H1 (cell line): ENCODE measurements around the gene RER1. TPM values are rescaled to one million over a fixed set of nuclear protein-coding genes. Genes with fewer than 3 reads are reported as not detected.

ENCODE experiments used
- CTCF ChIA-PET: fragments of 300-600 bp; sonication (Branson Sonifier 250); formaldehyde crosslinking; loops from one replicate; lab custom pipeline; 2021; ENCODE audit not compliant: partially characterized antibody; lab: Charles Lee
- POLR2A ChIA-PET: fragments of 300-600 bp; sonication (Branson Sonifier 250); formaldehyde crosslinking; loops from one replicate; lab custom pipeline; 2021; ENCODE audit warnings: inconsistent platforms; ENCODE audit not compliant: partially characterized antibody; lab: Charles Lee
- DNase-seq, 2 experiments: peaks; one replicate each; pipeline versions ENCODE4 v3.0.0 to v3.0.0-alpha.2; 2010 to 2022; ENCODE audit warnings: low spot score in 2 of 2, low read depth in 1 of 2, mixed read lengths in 1 of 2
- FAIRE-seq: peaks from 2 replicates; lab custom pipeline; 2011; peaks lifted over from hg19 to GRCh38; lab: Jason Lieb, UNC
- H2AFZ ChIP-seq: 2 replicates; pipeline ENCODE4 v1.8.1; 2012; ENCODE audit warnings: low read length, inconsistent platforms
- H2AK5ac ChIP-seq: 2 replicates; pipeline ENCODE4 v1.6.1; 2013; ENCODE audit warnings: low read depth, low read length
- H2BK120ac ChIP-seq: replicated peaks from 2 replicates; pipeline ENCODE3; 2013; ENCODE audit warnings: low read depth, low read length, inconsistent platforms
- H2BK12ac ChIP-seq: 2 replicates; pipeline ENCODE4 v1.6.1; 2013; ENCODE audit warnings: low read depth, low read length
- H2BK15ac ChIP-seq: 2 replicates; pipeline ENCODE4 v1.6.1; 2013; ENCODE audit warnings: low read length
- H2BK20ac ChIP-seq: 2 replicates; pipeline ENCODE4 v1.6.1; 2013; ENCODE audit warnings: low read length
- H2BK5ac ChIP-seq: 2 replicates; pipeline ENCODE4 v1.6.1; 2013; ENCODE audit warnings: low read depth, low read length
- H3K14ac ChIP-seq: 2 replicates; pipeline ENCODE4 v1.6.1; 2013; ENCODE audit warnings: inconsistent platforms; ENCODE audit not compliant: insufficient read length
- H3K18ac ChIP-seq: 2 replicates; pipeline ENCODE4 v1.6.1; 2013; ENCODE audit warnings: low read length; ENCODE audit errors: extremely low read depth
- H3K23ac ChIP-seq: 2 replicates; pipeline ENCODE4 v1.6.1; 2013; ENCODE audit warnings: inconsistent platforms; ENCODE audit not compliant: insufficient read length
- H3K23me2 ChIP-seq: 2 replicates; pipeline ENCODE4 v1.6.1; 2013; ENCODE audit warnings: low read depth, low read length
- H3K27ac ChIP-seq: 2 replicates; pipeline ENCODE4 v1.6.1; 2011; ENCODE audit warnings: low read depth, low read length, inconsistent platforms
- H3K27me3 ChIP-seq, 4 experiments: replicated peaks in 1 of 4; 1 replicate in 1 of 4; 2 replicates in 3 of 4; pipeline versions ENCODE4 v1.6.1 to v1.8.1; 2011 to 2013; ENCODE audit warnings: low read length in 3 of 4, mild to moderate bottlenecking in 3 of 4, inconsistent platforms in 2 of 4, mixed read lengths in 2 of 4, moderate library complexity in 1 of 4; ENCODE audit not compliant: control insufficient read depth in 3 of 4, insufficient read depth in 3 of 4; ENCODE audit errors: extremely low read depth in 1 of 4
- H3K36me3 ChIP-seq, 4 experiments: 2 replicates each; pipeline versions ENCODE4 v1.6.1 to v1.8.1; 2011 to 2013; ENCODE audit warnings: mild to moderate bottlenecking in 4 of 4, low read length in 3 of 4, moderate library complexity in 2 of 4, control low read depth in 1 of 4, inconsistent platforms in 1 of 4; ENCODE audit not compliant: insufficient read depth in 4 of 4, control insufficient read depth in 2 of 4
- H3K4ac ChIP-seq: replicated peaks from 2 replicates; pipeline ENCODE3; 2013; ENCODE audit warnings: low read length, low read depth, mixed read lengths, inconsistent platforms; ENCODE audit not compliant: insufficient read length
- H3K4me1 ChIP-seq, 4 experiments: replicated peaks in 1 of 4; 1 replicate in 1 of 4; 2 replicates in 3 of 4; pipeline versions ENCODE4 v1.6.1 to v1.8.1; 2011 to 2013; ENCODE audit warnings: low read length in 3 of 4, inconsistent platforms in 2 of 4, mixed read lengths in 1 of 4; ENCODE audit not compliant: insufficient read depth in 4 of 4, control insufficient read depth in 3 of 4
- H3K4me2 ChIP-seq, 2 experiments: 2 replicates each; pipeline versions ENCODE4 v1.6.1 to v1.8.1; 2011 to 2013; ENCODE audit warnings: low read depth in 2 of 2, low read length in 2 of 2, control low read depth in 1 of 2, inconsistent platforms in 1 of 2, mild to moderate bottlenecking in 1 of 2; ENCODE audit not compliant: insufficient read depth in 1 of 2
- H3K4me3 ChIP-seq, 4 experiments: fragments of 200-600, 300-600 bp in 1 of 4; sonication (generic), shearing (Covaris generic), sonication (Bioruptor Twin) in 1 of 4; 2 replicates each; pipeline versions ENCODE4 v1.5.1 to v1.8.1; 2011 to 2016; ENCODE audit warnings: low read length in 4 of 4, low read depth in 3 of 4, control low read depth in 2 of 4, inconsistent platforms in 2 of 4, mild to moderate bottlenecking in 2 of 4, mixed read lengths in 1 of 4, moderate library complexity in 1 of 4; ENCODE audit not compliant: insufficient read depth in 2 of 4; ENCODE audit errors: extremely low read depth in 1 of 4
- H3K56ac ChIP-seq: replicated peaks from 2 replicates; pipeline ENCODE3; 2013; ENCODE audit warnings: low read depth, mild to moderate bottlenecking, mixed read lengths, low read length, inconsistent platforms; ENCODE audit not compliant: insufficient read length
- H3K79me1 ChIP-seq: 2 replicates; pipeline ENCODE4 v1.6.1; 2013; ENCODE audit warnings: low read depth, low read length, control low read depth
- H3K79me2 ChIP-seq, 2 experiments: 2 replicates each; pipeline versions ENCODE4 v1.6.1 to v1.8.1; 2012 to 2013; ENCODE audit warnings: low read length in 2 of 2, mild to moderate bottlenecking in 2 of 2, inconsistent platforms in 1 of 2; ENCODE audit not compliant: insufficient read depth in 2 of 2, control insufficient read depth in 1 of 2
- H3K9ac ChIP-seq, 4 experiments: replicated peaks in 1 of 4; 1 replicate in 1 of 4; 2 replicates in 3 of 4; pipeline versions ENCODE4 v1.6.1 to v1.8.1; 2011 to 2013; ENCODE audit warnings: low read depth in 3 of 4, low read length in 3 of 4, control low read depth in 2 of 4, mild to moderate bottlenecking in 2 of 4, moderate library complexity in 2 of 4, inconsistent platforms in 1 of 4; ENCODE audit errors: extremely low read depth in 1 of 4
- H3K9me3 ChIP-seq, 2 experiments: 2 replicates each; pipeline versions ENCODE4 v1.6.1 to v1.8.1; 2012 to 2013; ENCODE audit warnings: mild to moderate bottlenecking in 2 of 2, moderate library complexity in 2 of 2, control low read depth in 1 of 2, inconsistent platforms in 1 of 2, low read depth in 1 of 2, low read length in 1 of 2, mixed read lengths in 1 of 2; ENCODE audit not compliant: insufficient read depth in 2 of 2
- H4K20me1 ChIP-seq, 2 experiments: replicated peaks in 1 of 2; 2 replicates each; pipeline versions ENCODE3 to v1.8.1; 2011 to 2013; ENCODE audit warnings: inconsistent platforms in 2 of 2, low read length in 2 of 2, mild to moderate bottlenecking in 1 of 2; ENCODE audit not compliant: insufficient read depth in 2 of 2, control insufficient read depth in 1 of 2
- H4K5ac ChIP-seq: 2 replicates; pipeline ENCODE4 v1.6.1; 2013; ENCODE audit warnings: low read length, low read depth, mixed read lengths, inconsistent platforms; ENCODE audit not compliant: insufficient read length
- H4K8ac ChIP-seq: 2 replicates; pipeline ENCODE4 v1.8.0; 2013; ENCODE audit warnings: mild to moderate bottlenecking, moderate library complexity, low read length, inconsistent platforms; ENCODE audit not compliant: insufficient read depth; ENCODE audit errors: extremely low read depth
- H4K91ac ChIP-seq: replicated peaks from 2 replicates; pipeline ENCODE3; 2013; ENCODE audit warnings: low read length, mixed read lengths, inconsistent platforms; ENCODE audit not compliant: insufficient read length
- BCL11A ChIP-seq, 2 experiments: IDR thresholded peaks; one replicate each; pipeline ENCODE4 v1.6.1; 2011; ENCODE audit warnings: low read depth in 2 of 2, low read length in 2 of 2, mild to moderate bottlenecking in 2 of 2
- CBX8 ChIP-seq: fragments of 300-800, 300-1000 bp; sonication (generic); IDR thresholded peaks from 2 replicates; pipeline ENCODE4 v1.7.1; 2016; ENCODE audit warnings: low read depth, low read length, borderline replicate concordance
- FOSL1 ChIP-seq: IDR thresholded peaks from 2 replicates; pipeline ENCODE4 v1.6.1; 2011; ENCODE audit warnings: mild to moderate bottlenecking, low read depth, low read length, moderate library complexity; ENCODE audit not compliant: insufficient read depth
- KDM1A ChIP-seq: fragments of 200-600, 300-600 bp; sonication (generic); IDR thresholded peaks from 2 replicates; pipeline ENCODE4 v1.7.1; 2016; ENCODE audit warnings: mild to moderate bottlenecking, low read length, borderline replicate concordance
- RBBP5 ChIP-seq: IDR thresholded peaks from 2 replicates; pipeline ENCODE4 v1.7.1; 2012; ENCODE audit warnings: low read depth, mild to moderate bottlenecking, inconsistent platforms, low read length, moderate library complexity, borderline replicate concordance
- RXRA ChIP-seq: IDR thresholded peaks from 2 replicates; pipeline ENCODE4 v1.6.1; 2011; ENCODE audit warnings: low read depth, mild to moderate bottlenecking, low read length, moderate library complexity; ENCODE audit not compliant: insufficient read depth
- SIN3A ChIP-seq, 2 experiments: IDR thresholded peaks in 1 of 2; conservative IDR thresholded peaks in 1 of 2; 2 replicates each; pipeline ENCODE4 v1.6.1; 2011 to 2012; ENCODE audit warnings: low read length in 2 of 2, improper control_type of control experiment in 1 of 2, low read depth in 1 of 2, mild to moderate bottlenecking in 1 of 2
- SIX5 ChIP-seq: IDR thresholded peaks from 2 replicates; pipeline ENCODE4 v1.6.1; 2011; ENCODE audit warnings: mild to moderate bottlenecking, low read depth, low read length
- SP4 ChIP-seq: IDR thresholded peaks from 2 replicates; pipeline ENCODE4 v1.6.1; 2012; ENCODE audit warnings: low read length, inconsistent platforms
- TBP ChIP-seq: IDR thresholded peaks from 2 replicates; pipeline ENCODE4 v1.6.1; 2011; ENCODE audit warnings: low read depth, low read length, improper control_type of control experiment
- YY1 ChIP-seq: IDR thresholded peaks from 2 replicates; pipeline ENCODE4 v1.6.1; 2011; ENCODE audit warnings: low read depth, mild to moderate bottlenecking, low read length
- ZNF274 ChIP-seq: IDR thresholded peaks from 2 replicates; pipeline ENCODE4 v1.7.0; 2012; ENCODE audit warnings: low read length, borderline replicate concordance; ENCODE audit errors: extremely low read depth
- WGBS, 2 experiments: shearing (Covaris generic) in 1 of 2; methylation state at CpG; one replicate each; pipeline versions ENCODE4 v1.1.6 to v1.1.7; 2013 to 2015; ENCODE audit warnings: low lambda C conversion rate in 2 of 2, mixed read lengths in 2 of 2, inconsistent platforms in 1 of 2, low coverage in 1 of 2, missing lambda C conversion rate in 1 of 2; ENCODE audit not compliant: insufficient replicate concordance in 2 of 2, insufficient coverage in 1 of 2, insufficient read length in 1 of 2; ENCODE audit errors: extremely low coverage in 1 of 2, missing lambda C conversion rate in 1 of 2; 5-methylcytosine and 5-hydroxymethylcytosine counted together
- polyA plus RNA-seq, 7 experiments: library from polyadenylated mRNA; depleted of rRNA in 3 of 7; stranded (reverse) in 5 of 7; unstranded in 2 of 7; fragments of >200 nt in 5 of 7; fragments of 200-250 nt in 2 of 7; gene quantifications; 1 replicate in 5 of 7; 2 replicates in 1 of 7; 4 replicates in 1 of 7; pipeline versions ENCODE4 v1.2.1 to v1.2.3, GENCODE V29; 2011 to 2013; ENCODE audit warnings: missing spikeins in 2 of 7, mixed read lengths in 2 of 7
- total RNA-seq: library from RNA; stranded (reverse); fragmentation: NEBNext Ultra II Directional; extraction: Animal tissue kit (Norgen Biotek cat#: 25700); gene quantifications from 2 replicates; pipeline ENCODE4 v1.2.1, GENCODE V29; 2021
- TF ChIP-seq, protein P1 (sequence below): IDR thresholded peaks from 2 replicates; pipeline ENCODE4 v1.6.1; 2012; ENCODE audit warnings: inconsistent platforms

Gene RER1
- total and polyA plus RNA-seq, 2 of the 8 experiments (the other 6 are each of a cell fraction or from before 2014, with no cell fraction given) = 102 to 134 TPM

DNA sequence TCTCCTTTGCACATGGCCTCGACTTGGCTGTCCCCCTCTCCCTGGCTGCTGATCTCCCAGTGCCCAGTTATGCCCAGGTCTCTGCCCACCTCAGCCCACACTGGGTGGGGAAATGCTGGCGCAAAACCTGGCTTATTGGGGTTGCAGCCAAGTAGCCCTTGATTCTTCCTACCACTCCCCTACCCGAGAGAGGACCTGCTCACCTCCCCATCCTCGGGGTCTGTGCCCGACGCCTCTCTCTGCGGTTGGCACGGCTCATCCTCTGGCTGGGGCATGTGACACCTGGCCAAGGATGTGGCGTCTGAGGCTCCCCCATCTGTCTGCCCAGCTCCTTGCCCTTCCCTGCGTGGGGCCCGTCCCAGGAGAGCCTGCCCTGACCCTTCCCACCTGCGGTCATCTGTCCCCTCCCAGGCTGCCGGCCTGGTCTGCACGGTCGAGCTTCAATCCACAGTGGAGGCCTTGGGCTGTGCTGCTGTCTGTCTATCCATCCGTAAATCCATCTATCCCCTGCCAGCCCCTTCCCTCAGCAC lies 27.2 kb downstream of the RER1 start:
- WGBS, 2 experiments = 74% methylated on average over 12 of the region's 16 CpGs; no CpG with 5 or more reads in 1 of the 2 experiments
- H2BK20ac ChIP-seq = no peak overlapping the region
- ChIA-PET POLR2A (interaction anchor here (1.2 kb wide), 1 partner anchor 34 kb away, joined by 3 read pairs; no protein-coding TSS in a partner anchor), CTCF (interaction anchor here (1.8 to 6.6 kb wide), 3 partner anchors 12 to 1006 kb away, joined by 4 to 48 read pairs (median 5); no protein-coding TSS in a partner anchor)
- DNase-seq (no peak), FAIRE-seq (no peak)
- H2BK5ac ChIP-seq = no peak overlapping the region
- H4K91ac ChIP-seq = no peak overlapping the region
- peak overlapping the region; percentile 40; the same call in 1 of the 2 replicates for H2AK5ac ChIP-seq
- no peak overlapping the region for H2AFZ ChIP-seq
- no peaks in the 10 kb centered on the region for H3K79me2 ChIP-seq
- no peaks in the 10 kb centered on the region for H3K9me3 ChIP-seq
- H3K4me2 ChIP-seq = no peak overlapping the region
- H2BK15ac ChIP-seq = no peak overlapping the region
- H3K4me1 ChIP-seq = peaks cover 0 to 4% (median 4%) of the 10 kb centered on the region in 4 experiments; a peak in 5 of 7 replicates
- H4K8ac ChIP-seq = no peak overlapping the region; the same call in 1 of the 2 replicates
- H3K27me3 ChIP-seq = peaks cover 0 to 2% (median 0%) of the 10 kb centered on the region in 4 experiments; a peak in 2 of 7 replicates
- H3K4ac ChIP-seq = no peak overlapping the region
- no peak overlapping the region for H2BK12ac ChIP-seq
- H3K23ac ChIP-seq = no peak overlapping the region
- H4K20me1 ChIP-seq = peaks cover 0 to 4% of the 10 kb centered on the region in 2 experiments
- no peak overlapping the region for H3K9ac ChIP-seq
- no peak overlapping the region for H3K56ac ChIP-seq
- H3K14ac ChIP-seq = no peak overlapping the region
- no peak overlapping the region for H3K4me3 ChIP-seq
- no peak overlapping the region for H3K18ac ChIP-seq
- no peaks in the 10 kb centered on the region for H3K79me1 ChIP-seq
- no peak overlapping the region for H3K27ac ChIP-seq
- no peak overlapping the region for H2BK120ac ChIP-seq
- H4K5ac ChIP-seq = no peak overlapping the region
- no peaks in the 10 kb centered on the region for H3K36me3 ChIP-seq
- H3K23me2 ChIP-seq = 0 out of 2 replicates have a peak, but pooled peaks cover under 1% of the 10 kb centered on the region
- TF ChIP-seq, protein P1, sequence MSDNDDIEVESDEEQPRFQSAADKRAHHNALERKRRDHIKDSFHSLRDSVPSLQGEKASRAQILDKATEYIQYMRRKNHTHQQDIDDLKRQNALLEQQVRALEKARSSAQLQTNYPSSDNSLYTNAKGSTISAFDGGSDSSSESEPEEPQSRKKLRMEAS = no peak
- no peak for TF ChIP-seq SIX5
- no peak for TF ChIP-seq SIN3A (conservative IDR thresholded peaks at IDR 0.05 in 1 of 2, IDR thresholded peaks at IDR 0.05 in 1 of 2; ENCODE audit: low read depth in 1 of 2, low read length in 2 of 2)
- no peak for TF ChIP-seq FOSL1
- no peak for TF ChIP-seq BCL11A (IDR thresholded peaks at IDR 0.05; ENCODE audit: low read depth in 2 of 2, low read length in 2 of 2)
- TF ChIP-seq RXRA = no peak
- no peak for TF ChIP-seq RBBP5
- no peak for TF ChIP-seq YY1
- no peak for TF ChIP-seq CBX8
- no peak for TF ChIP-seq TBP
- no peak for TF ChIP-seq KDM1A
- no peak for TF ChIP-seq ZNF274
- TF ChIP-seq SP4 = no peak
